IMR-90 (cell line): ENCODE results near the gene GPX4. TPM values are rescaled to one million over a fixed set of nuclear protein-coding genes. Genes with fewer than 3 reads are reported as not detected.

ENCODE experiments used
- ATAC-seq: fragments of 200-7000 bp; cut with Tn5 transposase; 2 replicates; pipeline ENCODE4 v1.9.1; 2020; ENCODE audit warnings: low read depth, mild to moderate bottlenecking, moderate library complexity
- BruUV-seq: library from RNA; stranded (reverse); fragments of 400-500 nt; replicated peaks from 2 replicates; lab custom pipeline; 2021; lab: Mats Ljungman, UMichigan
- CTCF ChIA-PET: fragments of 300-600 bp; formaldehyde crosslinking; extraction: SDS; loops from one replicate; lab custom pipeline; 2021; ENCODE audit warnings: antibody characterized with exemption; lab: Yijun Ruan, JAX
- POLR2A ChIA-PET: fragments of 300-600 bp; sonication (Branson Sonifier 250); formaldehyde crosslinking; loops from one replicate; lab custom pipeline; 2022; ENCODE audit warnings: antibody characterized with exemption; ENCODE audit not compliant: unreplicated experiment; lab: Charles Lee
- DNase-seq: peaks from one replicate; pipeline ENCODE4 v3.0.0; 2013
- H2AFZ ChIP-seq: replicated peaks from 2 replicates; pipeline ENCODE3; 2013; ENCODE audit warnings: low read length, mild to moderate bottlenecking; ENCODE audit not compliant: poor library complexity
- H2AK5ac ChIP-seq: 2 replicates; pipeline ENCODE4 v1.6.1; 2013; ENCODE audit warnings: low read depth, low read length, inconsistent platforms
- H2AK9ac ChIP-seq: replicated peaks from 2 replicates; pipeline ENCODE3; 2013; ENCODE audit warnings: mild to moderate bottlenecking, low read depth, low read length, moderate library complexity; ENCODE audit not compliant: poor library complexity
- H2BK120ac ChIP-seq: 2 replicates; pipeline ENCODE4 v1.6.1; 2013; ENCODE audit warnings: low read depth, low read length, inconsistent platforms
- H2BK15ac ChIP-seq: 3 replicates; pipeline ENCODE4 v1.6.1; 2013; ENCODE audit warnings: low read depth, low read length, inconsistent platforms
- H2BK20ac ChIP-seq: 2 replicates; pipeline ENCODE4 v1.6.1; 2013; ENCODE audit warnings: low read depth, mild to moderate bottlenecking, inconsistent platforms, low read length, moderate library complexity
- H2BK5ac ChIP-seq: 2 replicates; pipeline ENCODE4 v1.6.1; 2013; ENCODE audit warnings: mild to moderate bottlenecking, low read depth, low read length, inconsistent platforms; ENCODE audit not compliant: poor library complexity, severe bottlenecking
- H3K14ac ChIP-seq: replicated peaks from 2 replicates; pipeline ENCODE4 v1.6.1; 2013; ENCODE audit warnings: low read depth, low read length, inconsistent platforms
- H3K18ac ChIP-seq: 2 replicates; pipeline ENCODE4 v1.6.1; 2013; ENCODE audit warnings: low read depth, low read length, control low read depth
- H3K23ac ChIP-seq: 2 replicates; pipeline ENCODE4 v1.6.1; 2013; ENCODE audit warnings: low read depth, low read length, inconsistent platforms
- H3K27ac ChIP-seq: 2 replicates; pipeline ENCODE4 v1.5.1; 2013; ENCODE audit warnings: mild to moderate bottlenecking, control low read depth, low read length; ENCODE audit not compliant: insufficient read depth
- H3K27me3 ChIP-seq: 2 replicates; pipeline ENCODE4 v1.6.1; 2013; ENCODE audit warnings: low read length; ENCODE audit not compliant: control insufficient read depth, insufficient read depth
- H3K36me3 ChIP-seq: 2 replicates; pipeline ENCODE4 v1.6.1; 2013; ENCODE audit warnings: low read length, mixed read lengths; ENCODE audit not compliant: control insufficient read depth, insufficient read depth
- H3K4ac ChIP-seq: 2 replicates; pipeline ENCODE4 v1.6.1; 2013; ENCODE audit warnings: low read depth, low read length, inconsistent platforms
- H3K4me1 ChIP-seq: 2 replicates; pipeline ENCODE4 v1.6.1; 2013; ENCODE audit warnings: low read length, mixed read lengths; ENCODE audit not compliant: control insufficient read depth, insufficient read depth
- H3K4me2 ChIP-seq: 2 replicates; pipeline ENCODE4 v1.6.1; 2013; ENCODE audit warnings: low read depth, mild to moderate bottlenecking, control low read depth, low read length, moderate library complexity
- H3K4me3 ChIP-seq: 2 replicates; pipeline ENCODE4 v1.5.1; 2013; ENCODE audit warnings: low read depth, mild to moderate bottlenecking, control low read depth, low read length, moderate library complexity; ENCODE audit not compliant: insufficient read depth
- H3K56ac ChIP-seq: 2 replicates; pipeline ENCODE4 v1.6.1; 2013; ENCODE audit warnings: low read length, inconsistent platforms; ENCODE audit not compliant: insufficient read depth; ENCODE audit errors: extremely low read depth
- H3K79me1 ChIP-seq, 2 experiments: 2 replicates each; pipeline ENCODE4 v1.6.1; 2013; ENCODE audit warnings: low read length in 2 of 2, inconsistent platforms in 1 of 2, low read depth in 1 of 2
- H3K9ac ChIP-seq: 2 replicates; pipeline ENCODE4 v1.6.1; 2013; ENCODE audit warnings: low read depth, low read length, control low read depth
- H3K9me1 ChIP-seq: 2 replicates; pipeline ENCODE4 v1.6.1; 2013; ENCODE audit warnings: low read length, inconsistent platforms; ENCODE audit not compliant: insufficient read depth
- H3K9me3 ChIP-seq: 2 replicates; pipeline ENCODE4 v1.6.1; 2013; ENCODE audit warnings: low read length; ENCODE audit not compliant: control insufficient read depth, insufficient read depth
- H4K20me1 ChIP-seq: 2 replicates; pipeline ENCODE4 v1.6.1; 2013; ENCODE audit warnings: low read length, inconsistent platforms; ENCODE audit not compliant: insufficient read depth
- H4K5ac ChIP-seq: 2 replicates; pipeline ENCODE4 v1.6.1; 2013; ENCODE audit warnings: mild to moderate bottlenecking, low read depth, low read length, control low read depth
- H4K8ac ChIP-seq, 2 experiments: 2 replicates each; pipeline ENCODE4 v1.6.1; 2013; ENCODE audit warnings: low read depth in 2 of 2, low read length in 2 of 2, control low read depth in 1 of 2, inconsistent platforms in 1 of 2
- H4K91ac ChIP-seq: 2 replicates; pipeline ENCODE4 v1.6.1; 2013; ENCODE audit warnings: low read depth, low read length, inconsistent platforms; ENCODE audit not compliant: insufficient read depth
- BHLHE40 ChIP-seq: fragments of 150-350 bp; IDR thresholded peaks from 2 replicates; pipeline ENCODE4 v1.6.1; 2016; ENCODE audit warnings: mild to moderate bottlenecking, low read depth, low read length
- MXI1 ChIP-seq: IDR thresholded peaks from 2 replicates; pipeline ENCODE4 v1.6.1; 2012; ENCODE audit warnings: low read depth, mild to moderate bottlenecking, low read length, moderate library complexity, borderline replicate concordance
- RCOR1 ChIP-seq: IDR thresholded peaks from 2 replicates; pipeline ENCODE4 v1.6.1; 2012; ENCODE audit warnings: mild to moderate bottlenecking, low read length, improper control_type of control experiment; ENCODE audit not compliant: insufficient replicate concordance
- WGBS, 2 experiments: methylation state at CpG; one replicate each; pipeline versions ENCODE4 v1.1.5 to v1.1.7; 2013; ENCODE audit warnings: missing lambda C conversion rate in 2 of 2; ENCODE audit not compliant: insufficient read length in 1 of 2; ENCODE audit errors: extremely low coverage in 2 of 2; 5-methylcytosine and 5-hydroxymethylcytosine counted together
- dilution Hi-C: fragments of 300-500 bp; cut with HindIII; formaldehyde crosslinking; loops from one replicate; pipeline ENCODE4 v1.14.3; 2018; ENCODE audit warnings: low sequenced_read_pairs; ENCODE audit not compliant: unreplicated experiment
- in situ Hi-C: fragments of 300-500 bp; cut with MboI; formaldehyde crosslinking; loops from 3 replicates; pipeline ENCODE4 v1.14.3; 2019; ENCODE audit warnings: low sequenced_read_pairs, inconsistent platforms, mixed read lengths
- intact Hi-C: fragments of 100-400 bp; cut with micrococcal nuclease; formaldehyde crosslinking; loops from 2 replicates; pipeline ENCODE4 v1.10.0; 2022
- polyA plus RNA-seq, 3 experiments: library from polyadenylated mRNA; depleted of rRNA; stranded (reverse); fragments of >200 nt; gene quantifications; 2 replicates each; pipeline ENCODE4 v1.2.3, GENCODE V29; 2012; ENCODE audit warnings: low replicate concordance in 1 of 3
- total RNA-seq: library from RNA; depleted of rRNA; stranded (reverse); fragments of >200 nt; gene quantifications from 2 replicates; pipeline ENCODE4 v1.2.3, GENCODE V29; 2012
- TF ChIP-seq, protein P1 (sequence below): fragments of 150-350 bp; IDR thresholded peaks from 2 replicates; pipeline ENCODE4 v1.6.1; 2017; ENCODE audit warnings: mild to moderate bottlenecking, antibody characterized with exemption, low read length, low read depth

GPX4 gene
- total and polyA plus RNA-seq, 2 of the 4 experiments (the other 2 are of a cell fraction) = 357 to 1,083 TPM

DNA sequence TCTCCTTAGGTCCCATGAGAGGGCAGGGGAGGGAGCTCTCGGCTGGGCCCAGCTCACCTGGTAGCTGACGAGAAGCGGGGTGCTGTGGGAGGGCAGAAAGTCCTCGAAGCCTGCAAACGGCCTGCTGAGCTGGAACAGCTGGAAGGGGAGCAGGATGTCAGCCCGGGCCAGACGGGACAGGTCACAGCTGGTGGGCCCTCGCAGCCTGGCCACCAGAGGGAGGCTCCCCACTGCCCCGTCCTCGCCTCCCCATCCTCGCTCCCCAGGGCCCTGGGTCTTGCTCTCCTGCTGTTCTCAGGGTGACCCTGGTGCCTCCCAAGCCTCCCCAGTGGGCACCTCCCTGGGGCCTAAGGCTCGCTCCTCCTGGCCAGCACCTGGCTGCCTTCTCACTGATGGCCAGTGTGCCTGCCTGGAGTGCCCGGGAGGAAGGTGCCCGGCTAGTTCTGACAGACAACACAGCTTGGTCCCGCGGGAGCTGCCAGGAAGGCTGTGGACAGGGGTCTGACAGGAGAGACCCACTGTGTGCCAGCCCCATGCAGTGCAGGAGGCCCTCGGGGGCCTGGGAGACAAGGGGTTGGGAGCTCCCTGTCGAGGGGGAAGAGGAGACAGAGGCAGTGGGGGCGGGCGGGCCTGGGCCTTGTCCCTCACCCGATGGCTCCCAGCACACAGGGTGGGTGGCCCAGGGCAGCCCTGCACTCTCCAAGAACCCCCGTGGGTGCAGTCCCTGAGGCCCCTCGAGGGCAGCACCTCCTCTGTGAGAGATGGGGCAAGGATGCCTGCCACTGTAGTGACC, 20.3 kb downstream of the GPX4 start (continued):
- TF ChIP-seq MXI1 = no peak

DNA sequence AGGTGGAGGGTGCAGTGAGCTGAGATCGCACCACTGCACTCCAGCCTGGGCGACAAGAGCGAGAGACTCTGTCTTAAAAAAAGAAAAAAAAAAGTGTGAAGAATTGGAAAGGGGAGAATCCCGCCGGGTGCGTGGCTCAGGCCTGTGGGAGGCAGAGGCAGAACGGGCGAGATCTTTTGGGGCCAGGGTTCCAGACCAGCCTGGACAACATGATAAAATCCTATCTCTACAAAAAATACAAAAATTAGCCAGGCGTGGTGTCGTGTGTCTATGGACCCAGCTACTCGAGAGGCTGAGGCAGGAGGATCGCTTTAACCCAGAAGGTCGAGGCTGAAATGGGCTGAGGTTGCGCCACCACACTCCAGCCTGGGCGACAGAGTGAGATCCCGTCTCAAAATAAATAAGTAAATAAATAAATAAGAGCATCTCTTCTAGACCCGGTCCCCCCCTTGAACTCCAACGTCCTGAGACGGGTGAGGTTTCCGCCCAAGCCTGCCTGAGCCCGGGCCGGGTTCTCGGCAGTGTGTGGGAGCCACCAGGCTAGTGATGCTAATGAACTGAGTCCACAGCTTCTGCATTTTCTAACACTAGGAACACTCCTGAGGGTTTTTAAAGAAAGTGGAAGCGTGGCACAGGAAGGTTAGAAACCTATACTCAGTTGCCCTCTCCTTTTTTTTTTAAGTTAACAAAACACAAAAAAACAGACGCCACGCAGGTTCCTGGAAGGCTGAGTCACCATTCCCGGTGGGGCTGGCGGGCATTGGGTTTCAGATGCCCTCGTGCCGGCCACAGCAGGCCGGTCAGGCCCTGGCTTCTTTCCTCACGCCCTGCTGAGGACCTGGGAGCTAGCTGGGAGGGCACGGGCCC, 22.0 kb downstream of the GPX4 start:
- CTCF ChIA-PET = no interaction called here
- intact Hi-C loops (no loop called here), in situ Hi-C loops (no loop called here), dilution Hi-C loops (no loop called here)
- H3K4ac ChIP-seq = no peak overlapping the region
- no peak overlapping the region for H4K91ac ChIP-seq
- ATAC-seq (peak; percentile 19; the same call in 1 of the 2 replicates), DNase-seq (peak; percentile 41)
- H2BK20ac ChIP-seq = no peak overlapping the region
- POLR2A ChIA-PET = no interaction called here
- H3K18ac ChIP-seq = no peak overlapping the region
- peak overlapping the region; percentile 23 for H2AK9ac ChIP-seq
- H2AK5ac ChIP-seq = no peak overlapping the region
- peaks cover 73% of the 10 kb centered on the region for H3K36me3 ChIP-seq
- H3K4me2 ChIP-seq = no peak overlapping the region
- no peak overlapping the region for H3K14ac ChIP-seq
- no peak overlapping the region for H3K4me3 ChIP-seq
- H3K23ac ChIP-seq = no peak overlapping the region
- no peak overlapping the region for H2BK15ac ChIP-seq
- H3K9me3 ChIP-seq = no peaks in the 10 kb centered on the region
- H4K8ac ChIP-seq = no peak overlapping the region
- WGBS, 2 experiments = 100% methylated on average over 2 of the region's 33 CpGs; no CpG with 5 or more reads in 1 of the 2 experiments
- BruUV-seq = no TSS peak
- no peak overlapping the region for H2AFZ ChIP-seq
- peaks cover 8% of the 10 kb centered on the region; the same call in 1 of the 2 replicates for H3K9me1 ChIP-seq
- H4K20me1 ChIP-seq = peaks cover 44% of the 10 kb centered on the region
- no peaks in the 10 kb centered on the region for H3K27me3 ChIP-seq
- H2BK5ac ChIP-seq = peak overlapping the region; percentile 39
- peak overlapping the region; percentile 18 for H3K27ac ChIP-seq
- no peak overlapping the region for H3K56ac ChIP-seq
- peaks cover 17% of the 10 kb centered on the region for H3K4me1 ChIP-seq
- H3K9ac ChIP-seq = no peak overlapping the region
- TF ChIP-seq RCOR1 (no peak), BHLHE40 (0 out of 2 replicates have a peak, but pooled peaks have one; percentile 18)
- TF ChIP-seq, protein P1, sequence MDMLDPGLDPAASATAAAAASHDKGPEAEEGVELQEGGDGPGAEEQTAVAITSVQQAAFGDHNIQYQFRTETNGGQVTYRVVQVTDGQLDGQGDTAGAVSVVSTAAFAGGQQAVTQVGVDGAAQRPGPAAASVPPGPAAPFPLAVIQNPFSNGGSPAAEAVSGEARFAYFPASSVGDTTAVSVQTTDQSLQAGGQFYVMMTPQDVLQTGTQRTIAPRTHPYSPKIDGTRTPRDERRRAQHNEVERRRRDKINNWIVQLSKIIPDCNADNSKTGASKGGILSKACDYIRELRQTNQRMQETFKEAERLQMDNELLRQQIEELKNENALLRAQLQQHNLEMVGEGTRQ = 0 out of 2 replicates have a peak, but pooled peaks have one; percentile 17
- H3K79me1 ChIP-seq = peaks cover 24 to 86% of the 10 kb centered on the region in 2 experiments
- no peak overlapping the region for H2BK120ac ChIP-seq
- no peak overlapping the region for H4K5ac ChIP-seq
